ENCODE results near the gene PANK2. TPM values are rescaled to one million over a fixed set of nuclear protein-coding genes. Genes with fewer than 3 reads are reported as not detected.
"Not testable (repeated sequence)": the region's sequence is repeated elsewhere in the genome, so short reads cannot be mapped to it uniquely, and the experiment has no call there.

PANK2 gene
- total RNA-seq, 2 donors from 2014 or later, result 56.0 to 64.7 TPM

DNA sequence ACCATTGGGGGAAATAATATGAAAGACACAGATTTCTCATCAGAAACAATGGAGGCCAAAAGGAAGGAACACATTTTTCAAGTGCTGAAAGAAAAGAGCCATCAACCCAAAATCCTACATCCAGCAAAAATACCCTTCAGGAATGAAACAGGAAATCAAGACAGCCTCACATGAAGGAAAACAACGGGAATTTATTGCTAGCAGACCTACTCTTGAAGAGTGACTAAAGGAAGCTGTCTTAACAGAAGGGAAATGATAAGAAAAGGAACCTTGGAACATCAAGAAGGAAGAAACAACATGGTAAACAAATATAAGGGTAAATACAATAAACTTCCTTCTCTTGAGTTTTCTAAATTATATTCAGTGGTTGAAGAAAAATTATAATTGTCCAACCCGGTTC is 82.0 kb downstream of the PANK2 start:
- ATAC-seq (no peak), DNase-seq (ENCODE audit: low spot score in 2 of 2) (no peak)
- H3K9me3 Mint-ChIP-seq, result no peaks in the 10 kb centered on the region
- no peak overlapping the region for H3K27ac Mint-ChIP-seq
- peaks cover 6 to 10% of the 10 kb centered on the region in 2 donors for H3K36me3 Mint-ChIP-seq

GRCh38 chr20:3972161-3972560 is 83.0 kb downstream of the PANK2 start:
- ATAC-seq (no peak), DNase-seq (ENCODE audit: low spot score in 2 of 2) (no peak)
- Mint-ChIP-seq H3K36me3 (peaks cover 6 to 10% of the 10 kb centered on the region in 2 donors), H3K27ac (no peak overlapping the region), H3K9me3 (no peaks in the 10 kb centered on the region)

- not testable (repeated sequence) for ATAC-seq; H3K27ac Mint-ChIP-seq; DNase-seq (ENCODE audit: low spot score in 2 of 2); H3K9me3 Mint-ChIP-seq; H3K36me3 Mint-ChIP-seq
Measured at GRCh38 chr20:3972631-3973030, 83.4 kb downstream of the PANK2 start.

GRCh38 chr20:3973705-3974104 is 84.5 kb downstream of the PANK2 start:
- H3K36me3 Mint-ChIP-seq, result peaks cover 6 to 10% of the 10 kb centered on the region in 2 donors
- ATAC-seq (no peak), DNase-seq (ENCODE audit: low spot score in 2 of 2) (no peak)
- H3K9me3 Mint-ChIP-seq, result no peaks in the 10 kb centered on the region
- H3K27ac Mint-ChIP-seq, result no peak overlapping the region

DNA sequence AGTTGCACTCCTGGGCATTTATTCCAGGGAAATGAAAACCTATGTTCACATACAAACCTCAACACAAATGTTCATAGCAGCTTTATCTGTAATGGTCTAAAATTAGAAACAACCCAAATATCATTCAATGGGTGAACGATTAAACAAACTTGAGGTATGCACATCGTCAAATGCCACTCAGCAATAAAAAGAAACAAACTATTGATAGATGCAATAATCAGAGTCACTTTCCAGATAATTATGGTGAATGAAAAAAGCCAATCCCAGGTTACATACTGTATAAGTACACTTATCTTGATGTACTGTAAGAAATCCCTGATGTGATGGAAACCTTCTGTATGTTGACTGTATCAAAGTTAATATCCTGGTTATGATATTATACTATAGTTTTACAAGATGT is 87.3 kb downstream of the PANK2 start:
- Mint-ChIP-seq H3K27ac (no peak overlapping the region), H3K36me3 (peaks cover 0 to 10% of the 10 kb centered on the region in 2 donors), H3K9me3 (no peaks in the 10 kb centered on the region)
- ATAC-seq (no peak), DNase-seq (ENCODE audit: low spot score in 2 of 2) (no peak)

Other genes with a start within 250 kb of the PANK2 start
- gene GFRA4, start 226.0 kb upstream of the PANK2 start, total RNA-seq, result not detected
- gene ADAM33, start 207.4 kb upstream of the PANK2 start, total RNA-seq, result not detected
- gene SIGLEC1, start 176.8 kb upstream of the PANK2 start, total RNA-seq, result under 1 TPM in 1 of 2 donors, not detected in 1; 0.14 TPM
- gene HSPA12B, start 156.7 kb upstream of the PANK2 start, total RNA-seq, result not detected
- 10 to 100 TPM; 44.7 to 45.0 TPM for gene ADISSP, start 121.6 kb upstream of the PANK2 start, total RNA-seq
- gene SPEF1, start 107.9 kb upstream of the PANK2 start, total RNA-seq, result under 1 TPM in 1 of 2 donors, not detected in 1; 0.14 TPM
- gene CENPB, start 102.6 kb upstream of the PANK2 start, total RNA-seq, result 10 to 100 TPM; 34.4 to 48.1 TPM
- 100 to 1,000 TPM in 1 of 2 donors, 10 to 100 TPM in 1; 72.9 to 168 TPM for gene CDC25B, start 93.1 kb upstream of the PANK2 start, total RNA-seq
- 10 to 100 TPM; 10.6 to 17.8 TPM for gene AP5S1, start 68.8 kb upstream of the PANK2 start, total RNA-seq
- gene MAVS, start 42.6 kb upstream of the PANK2 start, total RNA-seq, result 10 to 100 TPM; 22.5 to 30.1 TPM
- 10 to 100 TPM in 1 of 2 donors, 1 to 10 TPM in 1; 6.1 to 21.6 TPM for gene RNF24, start 126.2 kb downstream of the PANK2 start, total RNA-seq